Coronary artery (tissue), 2 donors: ENCODE measurements around the gene RPL14.

ENCODE experiments used
- DNase-seq: peaks from one replicate; pipeline ENCODE4 v3.0.0-alpha.2; 2017; ENCODE audit warnings: low spot score
- H3K27ac ChIP-seq, 2 donors: fragments of 200-600 bp; sonication (generic); one replicate each; pipeline ENCODE4 v1.5.1; 2016 to 2019
- H3K4me3 ChIP-seq: fragments of 200-600 bp; sonication (generic); 2 replicates; pipeline ENCODE4 v1.5.1; 2016; ENCODE audit warnings: mild to moderate bottlenecking, moderate library complexity
- TF ChIP-seq, protein P1 (sequence below): fragments of 200-600 bp; sonication (generic); IDR thresholded peaks from one replicate; pipeline ENCODE4 v1.5.1; 2019; ENCODE audit warnings: antibody characterized with exemption

RPL14 gene

DNA sequence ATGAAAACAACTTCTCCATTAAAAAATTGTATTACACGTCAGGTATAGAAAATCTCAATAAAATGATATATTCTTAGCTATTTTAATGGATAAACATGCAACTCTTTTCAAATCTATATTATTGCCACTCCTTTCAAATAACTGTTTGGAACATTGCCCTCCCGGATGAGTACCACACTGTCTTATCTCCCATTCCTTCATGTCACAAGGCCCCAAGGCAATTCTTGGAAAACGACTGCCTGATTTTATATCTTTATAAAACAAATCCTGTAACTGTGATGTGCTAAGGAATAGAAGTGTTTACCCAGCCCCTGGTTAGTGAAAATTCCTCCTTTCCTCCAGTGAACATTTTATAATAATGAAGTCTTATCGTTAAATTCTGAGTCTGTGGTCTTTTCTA is 13.6 kb downstream of the RPL14 start:
- H3K27ac ChIP-seq = no peak overlapping the region
- TF ChIP-seq, protein P1, sequence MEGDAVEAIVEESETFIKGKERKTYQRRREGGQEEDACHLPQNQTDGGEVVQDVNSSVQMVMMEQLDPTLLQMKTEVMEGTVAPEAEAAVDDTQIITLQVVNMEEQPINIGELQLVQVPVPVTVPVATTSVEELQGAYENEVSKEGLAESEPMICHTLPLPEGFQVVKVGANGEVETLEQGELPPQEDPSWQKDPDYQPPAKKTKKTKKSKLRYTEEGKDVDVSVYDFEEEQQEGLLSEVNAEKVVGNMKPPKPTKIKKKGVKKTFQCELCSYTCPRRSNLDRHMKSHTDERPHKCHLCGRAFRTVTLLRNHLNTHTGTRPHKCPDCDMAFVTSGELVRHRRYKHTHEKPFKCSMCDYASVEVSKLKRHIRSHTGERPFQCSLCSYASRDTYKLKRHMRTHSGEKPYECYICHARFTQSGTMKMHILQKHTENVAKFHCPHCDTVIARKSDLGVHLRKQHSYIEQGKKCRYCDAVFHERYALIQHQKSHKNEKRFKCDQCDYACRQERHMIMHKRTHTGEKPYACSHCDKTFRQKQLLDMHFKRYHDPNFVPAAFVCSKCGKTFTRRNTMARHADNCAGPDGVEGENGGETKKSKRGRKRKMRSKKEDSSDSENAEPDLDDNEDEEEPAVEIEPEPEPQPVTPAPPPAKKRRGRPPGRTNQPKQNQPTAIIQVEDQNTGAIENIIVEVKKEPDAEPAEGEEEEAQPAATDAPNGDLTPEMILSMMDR = no peak
- DNase-seq = no peak
- no peak overlapping the region for H3K4me3 ChIP-seq

DNA sequence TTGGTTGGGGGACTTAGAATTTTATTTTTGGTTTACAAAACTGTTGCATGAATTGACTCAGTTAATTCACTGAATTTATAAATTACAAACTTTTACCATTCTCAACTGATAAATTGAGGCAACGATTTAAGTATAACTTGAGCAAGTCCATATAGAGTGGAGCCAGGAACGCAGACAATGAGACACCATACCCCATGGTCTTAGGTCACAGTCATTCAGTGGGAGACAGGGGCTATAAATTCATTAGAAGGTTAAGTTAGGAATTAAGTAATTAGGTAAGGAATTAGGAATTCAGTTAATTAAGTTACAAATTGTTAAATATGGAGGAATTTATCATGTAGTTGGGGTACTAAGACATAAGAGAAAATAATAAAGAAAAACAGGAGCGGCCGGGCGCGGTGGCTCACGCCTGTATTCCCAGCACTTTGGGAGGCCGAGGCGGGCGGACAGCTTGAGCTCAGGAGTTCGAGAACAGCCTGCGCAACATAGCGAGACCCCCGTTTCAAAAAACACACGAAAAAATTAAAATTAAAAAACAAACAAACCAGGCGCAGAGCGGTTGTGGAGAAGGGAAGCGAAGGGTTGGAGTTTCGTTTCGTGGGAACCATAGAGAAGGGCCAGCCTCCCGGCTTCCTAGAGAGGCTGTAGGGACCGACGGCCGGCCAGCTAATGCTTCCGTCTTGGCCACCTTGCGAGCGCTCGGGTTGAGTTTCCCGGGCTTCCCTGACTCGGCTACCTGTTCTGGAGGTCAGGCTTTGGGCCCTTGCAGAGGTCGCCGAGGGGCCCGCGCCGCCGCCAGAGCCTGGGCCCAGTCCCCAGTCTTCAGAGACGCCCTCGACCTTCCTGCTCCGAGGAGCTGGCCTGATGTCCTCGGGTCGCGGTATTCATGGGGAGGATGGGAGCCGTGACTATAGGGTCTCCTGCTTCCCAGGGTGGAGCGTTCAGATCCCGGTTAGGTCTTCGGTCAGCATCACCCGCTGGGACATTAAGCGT is 19.6 kb downstream of the RPL14 start, which contains the start of gene ZNF619:
ZNF619 (plus strand) TSS at position 645 of the 993 bp plus-strand sequence. CDS start 858 bp downstream, outside the sequence.
- DNase-seq = peak; percentile 84
- TF ChIP-seq, protein P1 = no peak
- Histone ChIP-seq H3K27ac (peak within 1 kb of the TSS; percentile 65 to 73), H3K4me3 (peak within 1 kb of the TSS; percentile 79)

DNA sequence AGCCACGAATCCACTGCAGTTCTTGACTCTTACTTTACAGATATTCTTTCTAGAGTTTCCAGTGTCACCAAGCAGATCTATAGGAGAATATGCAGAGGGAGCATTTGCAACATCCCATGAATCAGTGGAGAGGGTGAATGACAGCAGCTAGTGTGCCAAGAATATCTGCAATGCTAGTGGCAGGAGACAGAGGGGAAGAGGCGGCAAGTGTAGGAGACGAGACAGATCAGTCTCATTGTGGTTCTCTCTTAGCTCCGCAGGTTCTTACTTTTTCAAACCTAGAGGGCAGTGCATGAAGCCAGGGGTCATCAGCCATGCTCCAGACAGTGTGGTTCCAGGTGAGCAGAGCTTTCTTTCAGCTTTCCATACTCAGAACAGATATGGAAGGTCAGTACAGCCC is 20.5 kb downstream of the RPL14 start:
- DNase-seq = no peak
- TF ChIP-seq, protein P1 = no peak
- H3K4me3 ChIP-seq = peak overlapping the region; percentile 79
- H3K27ac ChIP-seq = peak overlapping the region in 1 of 2 donors; percentile 65

GRCh38 chr3:40487172-40487571 is 30.0 kb downstream of the RPL14 start:
- no peak for DNase-seq
- H3K4me3 ChIP-seq = no peak overlapping the region
- TF ChIP-seq, protein P1 = no peak
- H3K27ac ChIP-seq = no peak overlapping the region

GRCh38 chr3:40490916-40491315 is 33.8 kb downstream of the RPL14 start:
- no peak for DNase-seq
- TF ChIP-seq, protein P1 = no peak
- no peak overlapping the region for H3K27ac ChIP-seq

GRCh38 chr3:40494698-40495097 is 37.6 kb downstream of the RPL14 start:
- Histone ChIP-seq H3K27ac (no peak overlapping the region), H3K4me3 (no peak overlapping the region)
- DNase-seq = no peak
- TF ChIP-seq, protein P1 = no peak

More at GRCh38 chr3:40490916-40491315, 33.8 kb downstream of the RPL14 start:
- H3K4me3 ChIP-seq = no peak overlapping the region
